T follicular helper cell (primary cell): ENCODE measurements around the gene PDE4C.
"Not testable (repeated sequence)": the region's sequence is repeated elsewhere in the genome, so short reads cannot be mapped to it uniquely, and the experiment has no call there.

Experiments
- DNase-seq: peaks from one replicate; pipeline ENCODE4 v3.0.0-alpha.2; 2020; ENCODE audit warnings: low read depth

The PDE4C gene

DNA sequence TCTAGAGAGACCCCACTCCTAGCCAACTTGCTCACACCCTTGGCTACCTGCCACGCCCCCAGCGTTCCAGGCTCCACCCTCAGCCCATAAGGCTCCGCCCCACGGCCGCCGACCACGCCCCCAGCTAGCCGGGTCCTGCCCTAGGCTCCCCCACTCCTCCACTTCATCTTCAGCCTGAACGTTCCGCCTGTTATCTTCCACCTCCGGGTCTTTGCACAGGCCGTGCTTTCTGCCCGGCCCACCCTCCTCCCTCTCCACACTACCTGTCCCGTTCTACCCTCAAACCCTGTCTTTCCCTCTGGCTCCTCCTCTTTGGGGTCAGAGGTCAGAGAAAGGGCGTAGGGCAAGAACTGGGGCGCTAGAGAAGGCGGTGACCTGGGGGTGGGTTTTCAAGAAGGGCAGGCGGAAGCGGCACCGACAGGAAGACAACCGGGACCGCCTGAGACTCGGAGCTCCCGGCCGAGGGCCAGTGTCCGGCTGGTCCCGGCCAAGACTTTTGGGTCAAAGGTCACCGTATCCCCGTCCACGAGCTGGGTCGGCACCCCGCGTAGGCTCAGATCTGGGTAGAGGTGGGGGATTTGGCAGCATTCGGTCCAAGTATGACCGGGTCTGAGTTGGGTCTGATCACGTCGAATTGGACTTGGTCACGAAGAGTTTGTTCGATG, 2.2 kb downstream of the PDE4C start:
- DNase-seq = no peak

- no peak for DNase-seq
Measured at GRCh38 chr19:18221815-18222725, 4.2 kb downstream of the PDE4C start.

DNA sequence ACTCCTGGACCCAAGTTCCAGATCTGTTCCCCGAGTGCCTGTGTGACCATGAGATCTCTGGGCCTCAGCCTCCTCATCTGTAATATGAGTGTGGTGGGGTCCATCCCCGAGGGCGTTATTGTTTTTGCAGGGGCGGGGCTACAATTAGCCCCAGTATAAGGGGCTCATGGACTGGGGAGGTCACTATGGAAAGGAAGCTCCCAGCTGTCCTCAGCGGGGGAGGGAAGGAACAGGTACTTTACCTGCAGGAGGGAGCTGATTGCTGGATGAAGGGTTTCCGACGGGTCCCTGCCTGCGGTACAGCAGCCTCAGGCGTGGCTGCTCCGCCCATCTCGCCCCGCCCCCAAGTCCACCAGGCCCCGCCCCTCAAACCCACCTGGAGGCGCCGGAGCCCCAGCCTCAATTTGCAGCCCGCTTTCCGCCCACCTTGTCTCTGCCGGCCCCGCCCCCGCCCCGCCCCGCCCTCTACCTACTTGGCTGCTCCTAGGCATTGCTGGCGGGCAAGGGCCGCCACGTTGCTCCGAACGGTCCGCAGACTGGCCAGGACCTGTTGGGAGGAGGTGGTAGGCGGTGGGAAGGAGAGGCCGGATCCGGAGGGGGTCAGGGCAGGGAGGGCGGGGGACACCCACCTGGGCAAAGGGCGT, 5.5 kb downstream of the PDE4C start:
- no peak for DNase-seq

DNA sequence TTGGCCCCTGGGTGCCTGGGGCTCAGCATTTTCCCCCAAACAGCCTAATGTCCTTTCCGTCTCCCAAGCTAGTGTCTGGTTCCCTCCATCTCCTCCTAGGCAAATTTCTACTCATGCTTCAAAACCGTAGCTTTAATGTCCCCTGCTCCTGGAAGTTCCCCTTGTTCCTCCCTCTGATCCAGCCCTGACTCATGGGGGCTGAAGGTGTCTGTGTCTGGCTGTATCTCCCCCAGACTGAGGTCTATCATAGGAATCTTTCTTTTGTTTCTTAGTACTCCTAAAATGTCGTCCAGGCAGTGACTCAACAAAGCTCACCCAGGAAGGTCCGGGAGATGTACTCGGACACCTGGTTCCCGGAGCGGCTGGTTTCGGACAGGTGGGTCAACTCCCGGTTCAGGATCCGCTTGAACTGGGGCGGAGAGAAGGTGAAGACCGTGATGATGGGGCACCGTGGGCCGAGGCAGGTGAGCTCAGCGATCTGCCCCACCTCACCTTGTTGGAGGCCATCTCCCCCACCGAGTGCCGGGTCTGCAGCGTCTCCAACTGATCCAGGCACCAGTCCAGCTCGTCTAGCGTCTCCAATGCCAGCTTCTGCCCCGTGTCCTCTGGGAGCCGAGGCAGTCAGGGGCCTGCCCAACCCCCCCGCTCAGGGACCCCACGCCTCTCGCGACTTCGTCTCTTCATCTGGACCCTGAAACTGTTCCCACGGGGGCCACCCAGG, 6.2 kb downstream of the PDE4C start:
- no peak for DNase-seq

- no peak for DNase-seq
Measured at GRCh38 chr19:18218600-18218999, 7.6 kb downstream of the PDE4C start.

GRCh38 chr19:18218159-18218558, 8.1 kb downstream of the PDE4C start:
- DNase-seq = no peak

- no peak for DNase-seq
Measured at GRCh38 chr19:18216789-18217188, 9.4 kb downstream of the PDE4C start.

GRCh38 chr19:18214779-18215433, 11.3 kb downstream of the PDE4C start:
- no peak for DNase-seq

DNA sequence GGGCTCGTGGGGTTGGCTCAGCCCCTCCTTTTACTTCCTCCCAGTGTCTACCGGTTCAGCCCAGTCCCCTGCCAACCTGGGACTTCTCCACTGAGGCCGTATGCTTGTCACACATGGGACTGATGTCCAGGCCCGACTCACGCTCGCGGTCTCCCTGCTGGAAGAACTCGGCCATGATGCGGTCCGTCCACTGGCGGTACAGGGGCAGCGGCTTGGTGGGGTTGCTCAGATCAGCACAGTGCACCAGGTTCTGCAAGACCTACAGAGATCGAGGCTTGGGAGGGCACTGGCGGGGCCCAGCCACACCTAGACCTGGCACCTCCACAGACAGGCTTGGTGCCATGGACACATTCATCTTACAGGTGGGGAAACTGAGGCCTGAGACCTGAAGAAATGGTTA, 14.6 kb downstream of the PDE4C start:
- no peak for DNase-seq

DNA sequence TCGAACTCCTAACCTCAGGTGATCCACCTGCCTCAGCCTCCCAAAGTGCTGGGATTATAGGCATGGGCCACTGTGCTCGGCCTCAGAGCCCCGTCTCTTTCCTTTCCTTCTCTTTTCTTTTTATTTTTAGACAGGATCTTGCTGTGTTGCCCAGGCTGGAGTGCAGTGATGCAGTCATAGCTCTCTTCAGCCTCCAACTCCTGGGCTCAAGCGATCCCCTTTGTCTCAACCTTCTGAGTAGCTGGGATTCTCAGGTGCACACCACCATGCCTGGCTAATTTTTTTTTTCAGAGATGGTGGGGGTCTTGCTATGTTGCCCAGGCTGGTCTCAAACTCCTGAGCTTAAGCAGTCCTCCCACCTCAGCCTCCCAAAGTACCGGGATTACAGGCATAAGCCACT, 16.3 kb downstream of the PDE4C start:
- DNase-seq = not testable (repeated sequence)

DNA sequence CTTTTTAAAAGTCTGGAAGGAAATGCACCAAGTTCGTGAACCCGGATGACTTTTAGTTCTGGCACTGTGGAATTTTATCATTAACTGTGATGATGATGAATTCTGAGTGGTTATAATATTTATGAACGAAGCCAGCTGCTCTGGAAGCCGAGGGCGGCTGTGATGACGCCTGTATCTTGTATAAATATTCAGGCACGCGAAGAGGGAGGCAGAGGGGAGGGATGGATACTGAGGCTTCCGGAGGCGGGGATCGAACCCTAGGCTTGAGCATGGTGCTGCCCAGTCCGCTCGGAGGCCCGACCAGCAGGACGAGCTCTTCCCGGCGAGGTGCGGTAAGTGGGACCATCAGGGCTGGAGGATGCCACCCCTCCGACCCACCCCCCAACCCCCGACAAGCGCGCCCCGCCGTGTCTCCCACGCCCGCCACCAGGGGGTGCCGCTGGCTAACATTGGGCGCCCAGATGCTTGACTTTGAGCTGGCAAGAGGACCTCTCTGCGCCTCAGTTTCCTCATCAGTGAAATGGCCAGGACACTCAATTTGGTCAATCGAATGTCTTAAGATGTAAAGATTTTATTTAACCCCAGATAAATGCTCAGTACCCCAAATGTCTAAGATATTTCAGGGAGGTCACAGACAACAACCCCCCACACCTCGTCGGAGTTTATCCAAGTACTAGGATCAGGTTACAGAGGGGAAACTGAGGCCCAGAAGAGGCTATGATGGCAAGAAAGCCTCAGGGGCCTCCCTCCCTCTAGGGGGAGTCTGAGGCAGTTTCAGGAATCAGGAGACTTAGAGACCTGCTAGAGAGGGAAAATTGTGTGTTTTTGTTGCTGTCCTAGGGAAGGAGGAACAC, 17.9 kb downstream of the PDE4C start:
- peak; percentile 35 for DNase-seq

DNA sequence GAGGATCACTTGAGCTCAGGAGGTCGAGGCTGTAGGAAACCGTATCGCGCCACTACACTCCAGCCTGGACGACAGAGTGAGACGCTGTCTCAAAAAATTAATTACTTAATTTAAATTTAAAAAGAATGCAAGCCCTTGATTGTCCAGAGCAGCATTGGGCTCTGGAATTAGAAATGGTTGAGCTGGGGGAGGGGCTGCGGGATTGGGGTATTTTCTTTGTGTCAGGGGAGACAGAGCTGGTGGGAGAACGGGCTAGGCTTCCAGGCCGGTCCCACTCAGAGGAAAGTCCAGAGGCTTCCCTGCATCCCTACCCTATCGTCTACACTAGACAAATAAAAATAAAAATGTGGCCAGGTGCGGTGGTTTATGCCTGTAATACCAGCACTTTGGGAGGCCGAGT, 20.2 kb downstream of the PDE4C start:
- no peak for DNase-seq

DNA sequence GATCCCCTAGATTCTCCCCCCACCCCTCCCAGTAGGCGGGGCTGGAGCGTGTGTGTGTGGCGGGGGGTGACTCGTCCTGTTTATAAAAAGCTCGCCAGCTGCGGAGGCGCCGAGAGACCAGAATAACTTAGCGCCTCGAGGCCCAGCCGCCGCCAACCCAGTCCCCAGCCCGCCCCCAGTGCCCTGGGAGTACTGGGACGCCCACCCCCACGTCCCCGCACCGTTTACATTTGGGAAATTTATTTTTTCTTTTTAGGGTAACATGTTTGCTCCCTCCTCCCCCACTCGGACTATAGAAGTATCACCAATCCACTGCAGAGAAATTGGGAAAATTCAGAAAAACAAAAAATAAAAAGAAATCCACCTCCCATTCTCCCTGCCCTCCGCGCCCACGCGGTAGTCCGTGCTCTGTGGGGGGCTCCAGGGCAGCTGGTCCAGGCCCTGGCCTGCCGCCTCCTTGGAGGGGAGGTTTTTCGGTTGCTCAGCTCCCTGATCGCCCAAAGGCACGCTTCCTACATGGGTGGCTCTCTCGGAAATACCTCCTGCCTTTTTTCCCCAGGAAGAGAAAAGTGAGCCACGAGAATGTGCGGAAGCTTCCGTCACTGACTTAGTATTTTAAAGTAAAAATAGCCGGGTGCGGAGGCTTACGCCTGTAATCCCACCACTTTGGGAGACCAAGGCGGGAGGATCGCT, 20.9 kb downstream of the PDE4C start:
- peak; percentile 34 for DNase-seq

DNA sequence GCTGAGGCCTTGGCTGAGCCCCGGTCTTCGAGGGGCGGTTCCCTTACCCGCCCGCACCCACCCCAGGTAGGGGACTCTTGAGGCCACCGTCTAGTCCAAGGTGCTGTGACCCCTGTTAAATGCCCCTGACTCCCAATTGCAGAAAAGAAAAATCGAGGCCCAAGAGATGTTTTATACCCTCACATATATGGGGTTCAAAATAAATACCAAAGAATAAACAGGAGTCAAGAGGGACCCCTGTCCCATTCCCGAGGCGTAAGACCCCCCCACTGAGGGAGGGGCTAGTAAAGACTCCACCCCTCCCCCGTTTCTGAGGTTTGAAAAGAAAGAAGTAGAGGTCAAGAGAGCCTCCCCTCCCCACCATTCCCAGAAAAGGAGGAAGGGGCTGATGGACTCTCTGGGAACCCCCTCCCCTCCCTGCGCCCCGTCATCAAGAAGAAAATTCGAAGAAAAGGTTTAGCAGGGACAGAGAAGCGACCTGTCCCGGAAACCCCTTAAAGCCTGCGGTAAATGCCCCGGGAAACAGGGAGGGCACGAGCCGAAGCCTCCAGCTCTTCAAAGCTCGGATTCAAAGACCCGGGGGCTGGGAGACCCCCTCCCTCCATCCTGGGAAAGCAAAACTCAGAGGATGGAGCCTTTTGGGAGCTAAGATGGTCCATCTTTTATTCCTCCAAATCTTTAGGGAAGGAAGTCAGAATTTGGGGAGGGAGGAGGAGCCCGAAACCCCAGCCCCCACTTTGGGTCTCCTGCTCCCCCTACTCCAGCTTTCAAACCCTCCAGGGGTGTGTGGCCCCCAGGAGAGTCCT, 21.6 kb downstream of the PDE4C start:
- DNase-seq = peak; percentile 16

GRCh38 chr19:18203863-18204393, 22.3 kb downstream of the PDE4C start, which contains the start of gene RAB3A:
TSS of gene RAB3A (minus strand) at chr19:18204042. CDS start at chr19:18202740, 1,302 bp downstream.
- peak; percentile 99 for DNase-seq

- DNase-seq = no peak
Measured at GRCh38 chr19:18203408-18203862, 22.8 kb downstream of the PDE4C start.

DNA sequence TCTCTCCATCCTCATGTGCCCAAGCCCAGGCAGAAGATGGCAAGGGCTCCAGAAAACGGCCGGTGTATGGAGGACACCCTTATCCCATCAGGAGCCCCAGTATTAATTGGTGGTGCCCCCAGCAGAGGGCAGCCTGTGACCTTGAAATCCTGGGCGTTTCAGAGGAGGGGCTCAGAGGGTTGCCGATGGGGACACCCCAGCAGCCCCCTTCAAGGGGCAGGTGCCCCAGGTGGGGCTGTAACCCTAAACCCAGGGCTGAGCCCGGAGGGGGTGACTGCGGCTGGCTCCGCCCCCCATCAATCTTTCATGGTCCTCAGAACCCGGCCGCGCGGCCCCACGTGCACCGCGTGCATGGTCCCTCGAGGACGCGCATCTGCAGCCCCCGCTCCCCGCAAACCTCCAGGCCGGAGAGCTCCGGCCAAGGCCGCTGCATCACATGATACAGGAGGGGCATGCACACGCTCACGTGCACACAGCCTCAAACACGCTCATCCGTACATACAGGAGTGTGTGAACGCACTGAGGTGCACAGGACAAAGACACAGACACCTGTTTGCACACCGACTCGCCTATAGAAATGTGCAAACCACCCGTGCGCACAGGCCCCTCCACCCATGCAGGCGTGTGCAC, 23.3 kb downstream of the PDE4C start:
- no peak for DNase-seq

- DNase-seq = no peak
Measured at GRCh38 chr19:18202397-18202777, 23.9 kb downstream of the PDE4C start.
